Skeletal muscle satellite cell (primary cell): Measurements from ENCODE around the gene BBS2. TPM values are rescaled to one million over a fixed set of nuclear protein-coding genes. Genes with fewer than 3 reads are reported as not detected.
A peak's percentile ranks its signal among the peaks of the same experiment; 100 is the strongest.

Experiments
- H3K27me3 ChIP-seq: 2 replicates; pipeline ENCODE4 v1.7.0; 2013; ENCODE audit warnings: low read length; ENCODE audit not compliant: control insufficient read depth, insufficient read depth
- H3K36me3 ChIP-seq: 2 replicates; pipeline ENCODE4 v1.7.0; 2013; ENCODE audit warnings: mild to moderate bottlenecking, control low read depth, low read length; ENCODE audit not compliant: insufficient read depth
- H3K4me1 ChIP-seq: 2 replicates; pipeline ENCODE4 v1.7.0; 2013; ENCODE audit warnings: low read length; ENCODE audit not compliant: control insufficient read depth, insufficient read depth
- H3K4me2 ChIP-seq: 2 replicates; pipeline ENCODE4 v1.7.0; 2013; ENCODE audit warnings: mild to moderate bottlenecking, low read length
- H3K4me3 ChIP-seq: 2 replicates; pipeline ENCODE4 v1.7.0; 2013; ENCODE audit warnings: low read length
- H3K9ac ChIP-seq: 2 replicates; pipeline ENCODE4 v1.7.0; 2013; ENCODE audit warnings: mild to moderate bottlenecking, low read depth, low read length, moderate library complexity
- H3K9me3 ChIP-seq: replicated peaks from 2 replicates; pipeline ENCODE4 v1.7.0; 2013; ENCODE audit warnings: mild to moderate bottlenecking, control low read depth, low read length
- total RNA-seq: library from RNA; depleted of rRNA; stranded (reverse); fragments of >200 nt; gene quantifications from 2 replicates; pipeline ENCODE4 v1.2.3, GENCODE V29; 2012; rRNA removed

BBS2 gene, protein sequence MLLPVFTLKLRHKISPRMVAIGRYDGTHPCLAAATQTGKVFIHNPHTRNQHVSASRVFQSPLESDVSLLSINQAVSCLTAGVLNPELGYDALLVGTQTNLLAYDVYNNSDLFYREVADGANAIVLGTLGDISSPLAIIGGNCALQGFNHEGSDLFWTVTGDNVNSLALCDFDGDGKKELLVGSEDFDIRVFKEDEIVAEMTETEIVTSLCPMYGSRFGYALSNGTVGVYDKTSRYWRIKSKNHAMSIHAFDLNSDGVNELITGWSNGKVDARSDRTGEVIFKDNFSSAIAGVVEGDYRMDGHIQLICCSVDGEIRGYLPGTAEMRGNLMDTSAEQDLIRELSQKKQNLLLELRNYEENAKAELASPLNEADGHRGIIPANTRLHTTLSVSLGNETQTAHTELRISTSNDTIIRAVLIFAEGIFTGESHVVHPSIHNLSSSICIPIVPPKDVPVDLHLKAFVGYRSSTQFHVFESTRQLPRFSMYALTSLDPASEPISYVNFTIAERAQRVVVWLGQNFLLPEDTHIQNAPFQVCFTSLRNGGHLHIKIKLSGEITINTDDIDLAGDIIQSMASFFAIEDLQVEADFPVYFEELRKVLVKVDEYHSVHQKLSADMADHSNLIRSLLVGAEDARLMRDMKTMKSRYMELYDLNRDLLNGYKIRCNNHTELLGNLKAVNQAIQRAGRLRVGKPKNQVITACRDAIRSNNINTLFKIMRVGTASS
- 35.2 and 35.6 TPM in 2 replicates for total RNA-seq

DNA sequence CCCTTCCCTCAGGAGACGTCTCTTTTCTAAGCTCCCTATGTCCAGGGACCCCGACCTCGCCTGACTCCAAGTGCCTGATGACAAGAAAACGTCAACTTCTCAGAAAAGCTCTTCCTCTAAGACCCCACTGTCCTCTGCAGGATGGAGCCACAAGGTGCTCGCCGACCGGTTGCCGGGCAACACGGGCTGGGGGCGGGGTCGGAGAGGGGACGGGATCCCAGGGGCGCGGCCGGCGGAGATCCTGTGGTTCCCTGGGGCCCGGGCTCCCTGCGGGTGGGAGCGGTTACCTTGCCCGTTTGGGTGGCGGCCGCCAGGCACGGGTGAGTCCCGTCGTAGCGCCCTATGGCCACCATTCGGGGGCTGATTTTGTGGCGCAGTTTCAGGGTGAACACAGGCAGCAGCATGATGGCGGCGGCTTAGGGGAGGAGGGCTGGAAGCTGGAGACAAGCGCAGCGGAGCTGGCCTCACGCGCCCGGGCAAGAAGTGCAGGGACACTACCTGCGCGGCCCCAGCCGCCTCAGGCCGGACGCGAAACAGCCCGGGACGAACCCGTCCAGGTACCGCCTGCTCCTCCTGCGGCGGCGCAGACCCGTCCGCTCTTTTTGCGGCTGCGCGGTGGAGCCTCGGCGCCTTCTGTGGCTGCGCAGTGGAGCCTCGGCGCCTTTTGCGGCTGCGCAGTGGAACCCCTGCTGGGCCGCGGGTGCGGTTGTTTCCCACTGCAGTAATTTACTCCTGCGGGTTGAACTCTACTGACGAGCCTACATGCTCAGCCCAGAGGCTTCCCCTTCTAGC is at the start of gene BBS2:
Gene BBS2 (minus strand): TSS at position 566 of the 792 bp plus-strand sequence. CDS start 162 bp downstream, at position 404.
- Histone ChIP-seq H3K4me2 (peak within 1 kb of the TSS; percentile 77), H3K36me3 (no peaks in the 10 kb centered on the region), H3K4me3 (peak within 1 kb of the TSS; percentile 89), H3K27me3 (no peaks in the 10 kb centered on the region), H3K9me3 (no peaks in the 10 kb centered on the region), H3K9ac (peak within 1 kb of the TSS; percentile 88), H3K4me1 (peaks cover 34% of the 10 kb centered on the region)

DNA sequence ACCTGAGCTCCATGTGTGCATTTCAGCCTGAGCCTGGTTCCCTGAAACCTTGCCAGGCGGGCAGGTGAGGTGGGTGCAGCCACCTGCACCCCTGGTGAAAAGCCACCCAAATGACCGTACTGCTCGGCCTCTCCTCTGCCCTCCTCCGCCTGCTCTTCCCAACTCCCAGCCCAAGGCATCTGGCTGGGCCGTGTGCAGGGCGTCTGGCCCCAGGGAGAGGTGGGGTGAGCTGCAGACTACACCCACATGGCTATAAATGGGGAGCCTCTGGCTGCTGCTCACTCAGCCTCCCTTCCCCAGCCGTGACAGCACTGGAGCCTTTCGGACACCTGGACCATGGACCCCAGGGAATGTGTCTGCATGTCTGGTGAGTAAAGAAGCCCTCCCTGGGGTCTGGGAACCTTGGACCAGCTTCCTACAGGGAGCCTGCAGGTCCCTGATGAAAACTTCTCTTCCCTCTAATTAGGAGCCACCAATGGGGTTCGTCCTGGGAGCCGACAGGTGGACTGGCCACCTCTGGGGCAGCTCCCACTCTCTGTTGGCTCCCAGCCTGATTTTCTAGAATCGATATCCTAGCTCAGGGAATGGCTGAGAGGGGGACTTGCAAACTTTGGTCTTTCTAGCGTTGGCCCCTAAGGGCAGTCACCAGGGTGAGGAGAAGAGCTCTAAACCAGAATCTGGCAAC is 45.1 kb upstream of the BBS2 start, which contains the start of gene MT4:
Gene MT4 (plus strand): TSS at position 281 of the 685 bp plus-strand sequence. CDS start 56 bp downstream, at position 337.
- H3K27me3 ChIP-seq = peaks cover 60% of the 10 kb centered on the region

DNA sequence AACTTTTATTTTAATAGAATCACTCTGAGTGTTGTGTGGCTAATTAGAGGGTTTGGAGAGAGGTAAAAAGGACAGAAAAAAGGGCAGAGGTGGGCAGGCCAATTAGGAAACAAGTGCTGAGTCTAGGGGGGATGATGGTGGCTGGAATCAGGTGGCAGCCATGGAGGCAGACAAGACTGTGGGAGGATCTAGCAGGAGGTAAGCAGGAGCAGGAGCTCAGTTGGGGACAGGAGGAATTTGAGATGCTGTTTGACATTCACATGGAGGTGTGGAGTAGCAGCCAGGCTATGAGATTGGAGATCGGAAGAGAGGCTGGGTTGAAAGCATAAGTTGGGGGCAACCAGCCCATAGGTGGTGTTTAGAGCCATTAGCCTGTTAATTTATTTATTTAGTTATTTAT is 41.3 kb upstream of the BBS2 start:
- H3K36me3 ChIP-seq = no peaks in the 10 kb centered on the region
- H3K27me3 ChIP-seq = peaks cover 39% of the 10 kb centered on the region
- no peak overlapping the region for H3K9ac ChIP-seq
- H3K4me2 ChIP-seq = no peak overlapping the region
- no peaks in the 10 kb centered on the region for H3K9me3 ChIP-seq
- H3K4me1 ChIP-seq = peaks cover 10% of the 10 kb centered on the region
- no peak overlapping the region for H3K4me3 ChIP-seq

More for the DNA sequence above, 45.1 kb upstream of the BBS2 start, which contains the start of gene MT4:
- Histone ChIP-seq H3K4me2 (no peak within 1 kb of the TSS), H3K36me3 (no peaks in the 10 kb centered on the region), H3K4me1 (no peaks in the 10 kb centered on the region), H3K4me3 (no peak within 1 kb of the TSS), H3K9ac (no peak within 1 kb of the TSS), H3K9me3 (no peaks in the 10 kb centered on the region)

DNA sequence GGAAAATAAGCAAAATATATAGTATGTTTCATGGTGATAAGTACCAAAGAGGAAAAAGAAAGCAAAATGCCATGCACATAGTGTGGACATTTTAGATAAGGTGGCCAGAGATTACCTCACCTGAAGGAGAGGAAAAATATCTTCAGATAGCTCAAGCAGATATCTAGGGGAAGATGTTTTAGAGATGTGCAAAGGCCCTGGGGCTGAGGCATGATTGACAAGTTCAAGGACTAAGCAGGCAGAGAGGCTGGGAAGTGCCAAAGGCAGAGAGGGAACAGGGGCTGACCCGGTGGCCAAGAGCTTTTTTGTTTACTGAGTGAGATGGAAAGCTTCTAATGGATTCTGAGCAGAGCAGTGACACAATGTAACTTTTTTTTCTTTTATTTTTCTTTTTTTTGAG is 40.6 kb upstream of the BBS2 start:
- H3K4me2 ChIP-seq = no peak overlapping the region
- H3K27me3 ChIP-seq = peaks cover 40% of the 10 kb centered on the region
- H3K36me3 ChIP-seq = no peaks in the 10 kb centered on the region
- H3K9ac ChIP-seq = no peak overlapping the region
- no peak overlapping the region for H3K4me3 ChIP-seq
- H3K4me1 ChIP-seq = peaks cover 10% of the 10 kb centered on the region
- H3K9me3 ChIP-seq = no peaks in the 10 kb centered on the region

DNA sequence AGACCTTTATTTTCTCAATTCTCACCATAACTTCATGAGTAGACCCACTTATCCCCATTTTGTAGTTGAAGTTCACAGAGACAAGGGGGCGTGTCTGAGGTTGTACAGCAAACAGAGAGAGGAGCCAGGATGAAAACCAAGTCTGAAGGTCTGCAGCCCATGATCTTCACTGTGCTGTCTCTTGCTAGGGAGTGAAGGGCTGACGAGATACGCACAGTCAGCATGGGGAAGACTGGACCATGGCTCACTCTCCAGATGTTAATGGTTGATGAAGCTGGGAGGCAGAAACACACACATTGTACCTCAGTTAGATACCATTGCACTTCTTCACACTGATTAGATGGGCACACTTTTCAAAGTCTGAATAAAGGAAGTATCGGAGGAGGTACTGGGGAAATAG is 39.3 kb upstream of the BBS2 start:
- H3K36me3 ChIP-seq = no peaks in the 10 kb centered on the region
- H3K9me3 ChIP-seq = no peaks in the 10 kb centered on the region
- peaks cover 10% of the 10 kb centered on the region for H3K4me1 ChIP-seq
- no peak overlapping the region for H3K9ac ChIP-seq
- no peak overlapping the region for H3K4me3 ChIP-seq
- H3K4me2 ChIP-seq = no peak overlapping the region
- peaks cover 40% of the 10 kb centered on the region for H3K27me3 ChIP-seq

DNA sequence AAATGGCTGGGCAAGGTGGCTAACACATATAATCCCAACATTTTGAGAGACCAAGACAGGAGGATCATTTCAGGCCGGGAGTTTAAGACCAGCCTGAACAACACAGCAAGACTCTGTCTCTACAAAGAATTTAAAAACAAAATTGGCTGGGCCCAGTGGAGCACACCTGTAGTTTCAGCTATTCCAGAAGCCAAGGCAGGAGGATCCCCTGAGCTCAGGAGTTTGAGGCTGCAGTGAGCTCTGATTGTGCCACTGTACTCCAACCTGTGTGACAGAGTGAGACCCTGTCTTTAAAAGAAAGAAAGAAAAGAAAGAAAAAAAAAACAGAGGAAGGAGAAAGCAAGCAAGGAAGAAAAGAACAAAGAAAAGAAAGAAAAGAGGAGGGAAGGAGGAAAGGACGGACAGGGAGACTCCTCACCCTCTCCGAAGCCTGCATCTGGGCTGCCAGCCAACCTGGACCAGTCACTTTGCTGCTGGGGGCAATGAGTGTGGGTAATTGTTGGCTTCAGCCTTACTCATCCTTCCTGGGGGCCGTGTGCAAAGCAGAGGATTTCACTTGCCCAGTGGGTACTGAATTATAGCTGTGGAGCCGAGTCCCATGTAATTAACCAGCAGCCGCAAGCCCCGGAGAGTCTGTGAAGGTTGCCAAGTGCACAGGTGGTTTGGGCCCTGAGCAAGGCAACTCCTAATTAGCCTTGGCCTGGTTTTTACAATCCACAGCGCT is 38.4 kb upstream of the BBS2 start:
- Histone ChIP-seq H3K9me3 (no peaks in the 10 kb centered on the region), H3K27me3 (peaks cover 42% of the 10 kb centered on the region), H3K4me3 (no peak overlapping the region), H3K4me1 (peaks cover 10% of the 10 kb centered on the region), H3K36me3 (no peaks in the 10 kb centered on the region), H3K9ac (no peak overlapping the region), H3K4me2 (no peak overlapping the region)

DNA sequence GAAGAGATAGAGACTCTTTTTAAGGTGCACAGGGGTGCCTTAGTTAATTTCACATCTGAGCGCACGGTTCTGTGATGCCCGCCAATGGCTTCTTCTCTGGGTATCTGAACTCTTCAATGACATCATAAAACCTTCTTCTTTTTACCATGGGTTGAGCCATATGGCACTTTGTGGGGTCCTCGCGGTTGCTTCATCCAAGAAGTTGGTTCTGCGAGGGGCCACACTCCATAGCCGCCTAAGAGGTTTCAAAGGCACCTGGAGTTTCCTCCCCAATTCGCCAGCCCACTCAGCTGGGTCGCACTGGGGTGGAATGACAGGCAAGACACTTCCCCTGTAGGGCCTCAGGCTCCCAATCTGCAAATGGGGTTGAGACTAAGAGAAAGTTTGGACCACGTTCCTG is 34.6 kb upstream of the BBS2 start:
- no peaks in the 10 kb centered on the region for H3K9me3 ChIP-seq
- H3K4me1 ChIP-seq = peaks cover 10% of the 10 kb centered on the region
- H3K9ac ChIP-seq = no peak overlapping the region
- peaks cover 41% of the 10 kb centered on the region for H3K27me3 ChIP-seq
- H3K4me2 ChIP-seq = no peak overlapping the region
- no peaks in the 10 kb centered on the region for H3K36me3 ChIP-seq
- no peak overlapping the region for H3K4me3 ChIP-seq

DNA sequence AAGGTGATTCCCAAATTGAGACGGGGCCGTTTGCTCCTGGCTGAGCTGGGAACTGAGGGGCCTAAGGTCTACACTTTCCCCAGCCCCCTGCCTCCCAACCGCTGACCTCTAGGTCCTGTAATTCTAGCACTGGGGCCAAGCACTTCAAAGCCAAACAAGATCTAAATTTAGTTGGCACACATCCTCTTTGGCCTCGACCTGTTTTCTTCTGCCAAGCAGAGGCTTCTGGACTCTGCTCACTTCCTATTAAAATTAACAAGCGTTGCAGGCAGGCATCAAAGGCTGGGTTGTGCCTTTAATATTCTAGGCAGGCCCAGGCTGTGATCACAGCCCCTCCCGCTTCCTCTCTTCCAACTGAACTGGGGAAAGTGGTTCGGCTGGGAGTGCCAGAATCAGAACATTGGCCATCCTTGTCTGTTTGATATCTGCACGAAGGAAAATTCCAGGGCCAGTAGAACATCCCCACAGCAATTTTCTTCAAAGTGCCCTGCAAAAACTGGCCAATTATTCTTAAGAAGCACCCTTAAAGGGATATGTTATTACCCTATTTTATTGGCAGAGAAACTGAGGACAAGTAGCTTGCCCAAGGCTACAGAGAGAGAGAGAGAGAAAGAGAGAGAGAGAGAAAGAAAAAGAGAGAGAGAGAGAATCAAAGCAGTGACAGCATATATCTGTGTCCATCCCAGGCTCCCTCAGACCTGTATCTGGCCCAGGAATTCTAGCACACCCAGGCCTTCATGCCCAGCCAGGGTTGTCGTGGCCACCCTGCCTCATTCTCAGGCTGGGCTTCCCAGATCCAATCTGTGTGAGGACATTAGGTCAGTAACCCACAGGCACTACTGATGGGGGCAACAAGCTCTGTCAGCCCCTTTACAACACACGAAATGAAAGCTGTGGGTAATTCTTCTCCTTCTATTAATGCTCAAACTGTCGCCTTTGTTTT is 32.2 kb upstream of the BBS2 start:
- H3K9ac ChIP-seq = no peak overlapping the region
- no peak overlapping the region for H3K4me3 ChIP-seq
- no peaks in the 10 kb centered on the region for H3K9me3 ChIP-seq
- H3K4me1 ChIP-seq = no peaks in the 10 kb centered on the region
- peaks cover 35% of the 10 kb centered on the region for H3K27me3 ChIP-seq
- no peaks in the 10 kb centered on the region for H3K36me3 ChIP-seq
- H3K4me2 ChIP-seq = no peak overlapping the region

DNA sequence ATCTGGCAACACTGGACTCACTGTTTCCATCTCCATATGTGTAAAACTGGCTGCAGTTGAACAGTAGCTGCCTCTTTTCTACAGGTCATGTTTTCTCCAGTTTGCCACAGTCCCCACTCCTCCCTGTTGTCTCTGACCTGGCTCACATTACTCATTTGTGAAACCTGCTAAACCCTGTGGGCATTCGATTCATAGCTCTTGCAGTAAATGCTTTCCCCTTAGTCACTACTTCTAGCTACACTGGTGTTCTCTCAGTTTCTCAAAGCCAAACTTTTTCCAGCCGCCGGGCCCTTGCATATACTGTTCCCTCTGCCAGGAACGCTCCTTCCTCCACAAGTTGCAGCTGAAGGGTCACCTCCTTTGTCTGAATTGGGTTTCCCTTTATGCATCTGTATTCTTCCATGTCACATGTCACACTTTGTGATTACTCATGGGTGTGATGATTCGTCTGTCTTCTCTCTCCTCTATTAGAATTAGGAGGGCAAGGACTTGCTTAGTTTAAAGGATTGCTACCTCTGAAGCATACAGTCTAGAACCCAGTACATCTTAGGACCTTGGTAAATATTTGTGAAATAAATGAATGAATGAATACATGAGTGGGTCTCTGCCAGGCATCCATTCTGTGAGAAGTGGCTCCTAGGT is 30.0 kb upstream of the BBS2 start:
- H3K27me3 ChIP-seq = peaks cover 20% of the 10 kb centered on the region

More for the DNA sequence above, 30.0 kb upstream of the BBS2 start:
- no peaks in the 10 kb centered on the region for H3K4me1 ChIP-seq
- H3K4me3 ChIP-seq = no peak overlapping the region
- H3K9ac ChIP-seq = no peak overlapping the region
- H3K4me2 ChIP-seq = no peak overlapping the region
- no peaks in the 10 kb centered on the region for H3K36me3 ChIP-seq
- no peaks in the 10 kb centered on the region for H3K9me3 ChIP-seq
